Inflammatory macrophage treated with lipopolysaccharide for 1 hour (primary cell): Measurements from ENCODE around the gene JMJD6.
A peak's percentile ranks its signal among the peaks of the same experiment; 100 is the strongest.

Experiments used
- DNase-seq, 2 donors: peaks; one replicate each; pipeline ENCODE4 v3.0.0-alpha.2; 2020 to 2022

The JMJD6 gene

GRCh38 chr17:76697702-76698465 lies 28.5 kb downstream of the JMJD6 start:
- DNase-seq: no peak

GRCh38 chr17:76696763-76697701 lies 29.4 kb downstream of the JMJD6 start:
- no peak for DNase-seq

- DNase-seq: no peak
These were observed 31.2 kb downstream of the JMJD6 start for GRCh38 chr17:76695059-76695831.

- no peak for DNase-seq
These were observed 34.8 kb downstream of the JMJD6 start for GRCh38 chr17:76691379-76692191.

GRCh38 chr17:76690596-76691280 lies 35.7 kb downstream of the JMJD6 start:
- DNase-seq: no peak

GRCh38 chr17:76689859-76690258 lies 36.5 kb downstream of the JMJD6 start:
- DNase-seq: no peak

GRCh38 chr17:76688165-76688622 lies 38.2 kb downstream of the JMJD6 start:
- DNase-seq: no peak

- DNase-seq: no peak
These were observed 38.9 kb downstream of the JMJD6 start for GRCh38 chr17:76687298-76688164.

GRCh38 chr17:76686538-76687297 lies 39.7 kb downstream of the JMJD6 start:
- no peak for DNase-seq

GRCh38 chr17:76685846-76686245 lies 40.6 kb downstream of the JMJD6 start:
- DNase-seq: no peak

- DNase-seq: no peak
These were observed 41.0 kb downstream of the JMJD6 start for GRCh38 chr17:76685366-76685765.

GRCh38 chr17:76684756-76685155 lies 41.6 kb downstream of the JMJD6 start:
- DNase-seq: no peak

GRCh38 chr17:76683921-76684745 lies 42.3 kb downstream of the JMJD6 start:
- no peak for DNase-seq

- DNase-seq: no peak
These were observed 43.2 kb downstream of the JMJD6 start for GRCh38 chr17:76683011-76683755.

- DNase-seq: no peak
These were observed 44.1 kb downstream of the JMJD6 start for GRCh38 chr17:76682296-76682695.

GRCh38 chr17:76681222-76682137 lies 44.9 kb downstream of the JMJD6 start:
- peak; percentile 48 to 72 for DNase-seq

- DNase-seq: peak; percentile 33 to 60
These were observed 47.2 kb downstream of the JMJD6 start for GRCh38 chr17:76679239-76679638.
